Left ventricle myocardium inferior (tissue), 1 donor: ENCODE data around the gene FAM184B. TPM values are rescaled to one million over a fixed set of nuclear protein-coding genes. Genes with fewer than 3 reads are reported as not detected.

Experiments used
- DNase-seq: peaks from one replicate; pipeline ENCODE4 v3.0.0-alpha.2; 2020
- H3K27ac ChIP-seq: fragments of 200-600 bp; replicated peaks from 2 replicates; pipeline ENCODE4 v1.8.0; 2021
- H3K27me3 ChIP-seq: fragments of 200-600 bp; 2 replicates; pipeline ENCODE4 v1.8.0; 2021; ENCODE audit warnings: low read depth
- H3K36me3 ChIP-seq: fragments of 200-600 bp; 2 replicates; pipeline ENCODE4 v1.8.0; 2021
- H3K4me1 ChIP-seq: fragments of 200-600 bp; 2 replicates; pipeline ENCODE4 v1.8.0; 2021
- H3K4me3 ChIP-seq: fragments of 200-600 bp; 2 replicates; pipeline ENCODE4 v1.8.0; 2021; ENCODE audit warnings: mild to moderate bottlenecking, moderate library complexity
- H3K9me3 ChIP-seq: fragments of 200-600 bp; replicated peaks from 2 replicates; pipeline ENCODE4 v1.8.0; 2021
- intact Hi-C: fragments of 100-400 bp; cut with micrococcal nuclease; formaldehyde crosslinking; loops from one replicate; pipeline ENCODE4 v1.11.0; 2022
- total RNA-seq: library from RNA; stranded (reverse); fragmentation: NEBNext Ultra II Directional; extraction: Animal tissue kit (Norgen Biotek cat#: 25700); gene quantifications from one replicate; pipeline ENCODE4 v1.2.1, GENCODE V29; 2021
- TF ChIP-seq, protein P1 (sequence below): fragments of 200-600 bp; IDR thresholded peaks from 2 replicates; pipeline ENCODE4 v1.8.0; 2021; ENCODE audit warnings: antibody characterized with exemption, mild to moderate bottlenecking, borderline replicate concordance
- donor health status: DM: no; HTN: yes; CAD: no; lungs with severe emphysema.

Gene FAM184B
- total RNA-seq, 1 donor from 2014 or later = not detected

DNA sequence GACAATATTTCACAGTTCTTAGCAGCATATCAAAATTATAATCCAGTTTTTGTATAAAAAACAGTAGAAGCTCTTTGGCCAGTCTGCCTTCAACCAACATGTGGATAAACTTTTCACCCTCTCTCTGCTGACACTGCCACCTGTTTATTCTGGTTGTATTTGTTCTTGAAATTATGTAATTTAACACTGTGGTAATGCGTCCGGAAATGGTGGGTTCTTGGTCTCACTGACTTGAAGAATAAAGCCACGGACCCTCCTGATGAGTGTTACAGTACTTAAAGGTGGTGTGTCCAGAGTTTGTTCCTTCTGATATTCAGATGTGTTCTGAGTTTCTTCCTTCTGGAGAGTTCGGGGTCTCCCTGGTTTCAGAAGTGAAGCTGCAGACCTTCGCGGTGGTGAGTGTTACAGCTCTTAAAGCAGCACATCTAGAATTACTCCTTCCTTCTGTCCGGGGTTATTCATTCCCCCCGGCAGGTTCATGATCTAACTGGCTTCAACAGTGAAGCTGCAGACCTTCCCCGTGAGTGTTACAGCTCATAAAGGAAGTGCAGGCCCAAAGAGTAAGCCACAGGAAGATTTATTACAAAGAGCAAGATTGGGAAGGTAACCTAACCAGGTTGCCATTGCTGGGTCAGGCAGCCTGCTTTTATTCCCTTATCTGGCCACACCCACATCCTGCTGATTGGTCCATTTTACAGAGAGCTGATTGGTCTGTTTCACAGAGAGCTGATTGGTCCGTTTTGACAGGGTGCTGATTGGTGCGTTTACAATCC, 15.7 kb downstream of the FAM184B start:
- Histone ChIP-seq H3K4me1 (no peaks in the 10 kb centered on the region), H3K9me3 (peaks cover 12% of the 10 kb centered on the region), H3K27me3 (peaks cover 7% of the 10 kb centered on the region), H3K36me3 (no peaks in the 10 kb centered on the region), H3K27ac (no peak overlapping the region), H3K4me3 (no peak overlapping the region)
- intact Hi-C loops = no loop called here
- TF ChIP-seq, protein P1, sequence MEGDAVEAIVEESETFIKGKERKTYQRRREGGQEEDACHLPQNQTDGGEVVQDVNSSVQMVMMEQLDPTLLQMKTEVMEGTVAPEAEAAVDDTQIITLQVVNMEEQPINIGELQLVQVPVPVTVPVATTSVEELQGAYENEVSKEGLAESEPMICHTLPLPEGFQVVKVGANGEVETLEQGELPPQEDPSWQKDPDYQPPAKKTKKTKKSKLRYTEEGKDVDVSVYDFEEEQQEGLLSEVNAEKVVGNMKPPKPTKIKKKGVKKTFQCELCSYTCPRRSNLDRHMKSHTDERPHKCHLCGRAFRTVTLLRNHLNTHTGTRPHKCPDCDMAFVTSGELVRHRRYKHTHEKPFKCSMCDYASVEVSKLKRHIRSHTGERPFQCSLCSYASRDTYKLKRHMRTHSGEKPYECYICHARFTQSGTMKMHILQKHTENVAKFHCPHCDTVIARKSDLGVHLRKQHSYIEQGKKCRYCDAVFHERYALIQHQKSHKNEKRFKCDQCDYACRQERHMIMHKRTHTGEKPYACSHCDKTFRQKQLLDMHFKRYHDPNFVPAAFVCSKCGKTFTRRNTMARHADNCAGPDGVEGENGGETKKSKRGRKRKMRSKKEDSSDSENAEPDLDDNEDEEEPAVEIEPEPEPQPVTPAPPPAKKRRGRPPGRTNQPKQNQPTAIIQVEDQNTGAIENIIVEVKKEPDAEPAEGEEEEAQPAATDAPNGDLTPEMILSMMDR = no peak
- no peak for DNase-seq

- intact Hi-C loops = no loop called here
- DNase-seq = no peak
- H3K27ac ChIP-seq = no peak overlapping the region
- H3K36me3 ChIP-seq = no peaks in the 10 kb centered on the region
- no peak overlapping the region for H3K4me3 ChIP-seq
- TF ChIP-seq, protein P1 = no peak
- H3K27me3 ChIP-seq = peaks cover 7% of the 10 kb centered on the region
- H3K9me3 ChIP-seq = peaks cover 12% of the 10 kb centered on the region
- no peaks in the 10 kb centered on the region for H3K4me1 ChIP-seq
Measured at GRCh38 chr4:17763931-17764330, 17.5 kb downstream of the FAM184B start.

DNA sequence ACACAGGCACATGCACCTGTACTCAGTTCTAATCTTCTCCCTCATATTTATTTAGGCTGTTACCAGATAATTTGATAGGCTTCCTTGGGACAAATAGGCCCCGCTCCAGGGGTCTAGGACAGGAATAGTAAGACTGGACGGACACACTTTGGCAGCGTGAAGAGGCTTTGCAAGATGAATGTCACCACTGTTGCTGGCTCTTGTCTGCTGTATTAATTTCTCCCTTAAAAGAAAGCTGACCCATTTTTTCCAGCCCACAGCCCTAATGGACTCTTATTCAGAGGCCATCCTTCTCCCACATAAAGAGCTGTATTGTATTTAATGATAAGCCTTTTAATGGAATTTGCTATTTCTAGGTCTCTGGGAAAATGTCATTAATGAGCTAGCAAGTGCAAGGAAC, 18.0 kb downstream of the FAM184B start:
- intact Hi-C loops = no loop called here
- Histone ChIP-seq H3K27ac (no peak overlapping the region), H3K4me3 (no peak overlapping the region), H3K4me1 (no peaks in the 10 kb centered on the region), H3K9me3 (peaks cover 12% of the 10 kb centered on the region), H3K36me3 (no peaks in the 10 kb centered on the region), H3K27me3 (peaks cover 7% of the 10 kb centered on the region)
- DNase-seq = no peak
- TF ChIP-seq, protein P1 = no peak

GRCh38 chr4:17762726-17763125, 18.7 kb downstream of the FAM184B start:
- H3K4me1 ChIP-seq = no peaks in the 10 kb centered on the region
- peaks cover 7% of the 10 kb centered on the region for H3K27me3 ChIP-seq
- H3K4me3 ChIP-seq = no peak overlapping the region
- H3K9me3 ChIP-seq = peaks cover 12% of the 10 kb centered on the region
- no peak for DNase-seq
- H3K27ac ChIP-seq = no peak overlapping the region
- no peaks in the 10 kb centered on the region for H3K36me3 ChIP-seq
- TF ChIP-seq, protein P1 = no peak
- intact Hi-C loops = no loop called here

DNA sequence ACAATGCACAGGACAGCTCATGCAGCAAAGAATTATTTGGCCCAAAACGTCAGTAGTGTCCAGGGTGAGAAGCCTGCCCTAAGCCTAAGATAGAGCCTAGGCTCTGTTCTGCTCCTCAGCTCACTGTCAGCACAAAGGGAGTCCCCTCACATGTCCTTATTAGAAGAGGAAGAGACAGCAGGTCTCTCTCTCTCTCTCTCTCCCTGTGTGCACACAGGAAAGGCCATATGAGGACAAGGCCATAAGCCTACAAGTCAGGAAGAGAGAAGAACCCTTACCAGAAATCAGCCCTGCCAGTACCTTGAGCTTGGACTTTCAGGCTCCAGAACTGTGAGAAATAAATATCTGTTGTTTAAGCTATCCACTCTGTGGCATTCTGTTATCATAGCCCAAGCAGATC, 20.4 kb downstream of the FAM184B start:
- H3K27ac ChIP-seq = no peak overlapping the region
- DNase-seq = no peak
- intact Hi-C loops = no loop called here
- H3K27me3 ChIP-seq = no peaks in the 10 kb centered on the region
- H3K4me3 ChIP-seq = no peak overlapping the region
- H3K4me1 ChIP-seq = no peaks in the 10 kb centered on the region
- H3K36me3 ChIP-seq = no peaks in the 10 kb centered on the region
- peaks cover 6% of the 10 kb centered on the region for H3K9me3 ChIP-seq
- TF ChIP-seq, protein P1 = no peak
